ENCODE measurements around the gene TNS1.

DNA sequence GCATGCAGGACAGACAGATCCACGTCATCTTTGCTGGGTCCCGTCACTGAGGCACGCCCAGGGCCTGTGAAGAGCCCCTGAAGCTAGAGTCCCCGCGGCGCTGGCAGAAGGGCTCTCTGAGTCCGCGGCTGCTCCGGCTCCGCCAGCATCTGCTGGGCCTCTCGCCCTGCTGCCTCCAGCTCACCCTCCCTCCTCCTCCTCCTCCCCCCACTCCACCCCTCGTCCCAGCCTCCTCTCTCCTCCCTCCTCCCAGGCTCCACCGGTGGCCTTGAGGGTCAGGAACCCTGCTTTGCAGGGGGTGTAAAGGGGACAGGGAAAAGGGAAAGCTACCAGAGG, at the start of gene TNS1:
- TF ChIP-seq, protein P1, sequence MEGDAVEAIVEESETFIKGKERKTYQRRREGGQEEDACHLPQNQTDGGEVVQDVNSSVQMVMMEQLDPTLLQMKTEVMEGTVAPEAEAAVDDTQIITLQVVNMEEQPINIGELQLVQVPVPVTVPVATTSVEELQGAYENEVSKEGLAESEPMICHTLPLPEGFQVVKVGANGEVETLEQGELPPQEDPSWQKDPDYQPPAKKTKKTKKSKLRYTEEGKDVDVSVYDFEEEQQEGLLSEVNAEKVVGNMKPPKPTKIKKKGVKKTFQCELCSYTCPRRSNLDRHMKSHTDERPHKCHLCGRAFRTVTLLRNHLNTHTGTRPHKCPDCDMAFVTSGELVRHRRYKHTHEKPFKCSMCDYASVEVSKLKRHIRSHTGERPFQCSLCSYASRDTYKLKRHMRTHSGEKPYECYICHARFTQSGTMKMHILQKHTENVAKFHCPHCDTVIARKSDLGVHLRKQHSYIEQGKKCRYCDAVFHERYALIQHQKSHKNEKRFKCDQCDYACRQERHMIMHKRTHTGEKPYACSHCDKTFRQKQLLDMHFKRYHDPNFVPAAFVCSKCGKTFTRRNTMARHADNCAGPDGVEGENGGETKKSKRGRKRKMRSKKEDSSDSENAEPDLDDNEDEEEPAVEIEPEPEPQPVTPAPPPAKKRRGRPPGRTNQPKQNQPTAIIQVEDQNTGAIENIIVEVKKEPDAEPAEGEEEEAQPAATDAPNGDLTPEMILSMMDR (IDR thresholded peaks at IDR 0.05), result no peak
- no peak for TF ChIP-seq POLR2A (IDR thresholded peaks at IDR 0.05)

Data from lower leg skin (tissue), 3 donors.